Choroid plexus epithelial cell (primary cell): ENCODE measurements around the gene PRSS12.

Experiments used
- DNase-seq: peaks from one replicate; pipeline ENCODE4 v3.0.0-alpha.2; 2010; ENCODE audit warnings: low read depth
- H3K4me3 ChIP-seq: 2 replicates; pipeline ENCODE4 v1.5.1; 2011; ENCODE audit warnings: low read depth, mild to moderate bottlenecking, control low read depth, low read length, moderate library complexity
- TF ChIP-seq, protein P1 (sequence below): conservative IDR thresholded peaks from 2 replicates; pipeline ENCODE4 v1.5.1; 2011; ENCODE audit warnings: low read depth, mild to moderate bottlenecking, control low read depth, inconsistent platforms, low read length, moderate library complexity

Gene PRSS12

DNA sequence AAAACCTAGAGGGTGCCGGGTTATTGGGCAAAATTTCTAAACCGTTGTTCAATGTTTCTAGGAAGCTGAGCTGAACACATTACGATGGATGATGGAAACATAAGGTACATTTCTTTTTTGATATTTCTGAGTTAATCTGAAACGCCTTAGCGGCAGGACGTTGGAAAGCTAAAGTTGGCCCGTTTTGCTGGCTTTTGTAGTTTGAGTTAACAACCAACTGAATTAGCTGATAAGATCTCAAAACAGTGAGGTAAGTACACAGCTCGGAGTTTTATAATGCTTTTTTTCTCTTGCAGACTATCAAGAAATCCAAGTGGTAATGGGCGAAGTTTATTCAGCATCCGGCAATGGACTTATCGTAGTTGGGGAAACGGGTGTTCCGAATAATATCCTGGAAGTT is 73.5 kb downstream of the PRSS12 start:
- TF ChIP-seq, protein P1, sequence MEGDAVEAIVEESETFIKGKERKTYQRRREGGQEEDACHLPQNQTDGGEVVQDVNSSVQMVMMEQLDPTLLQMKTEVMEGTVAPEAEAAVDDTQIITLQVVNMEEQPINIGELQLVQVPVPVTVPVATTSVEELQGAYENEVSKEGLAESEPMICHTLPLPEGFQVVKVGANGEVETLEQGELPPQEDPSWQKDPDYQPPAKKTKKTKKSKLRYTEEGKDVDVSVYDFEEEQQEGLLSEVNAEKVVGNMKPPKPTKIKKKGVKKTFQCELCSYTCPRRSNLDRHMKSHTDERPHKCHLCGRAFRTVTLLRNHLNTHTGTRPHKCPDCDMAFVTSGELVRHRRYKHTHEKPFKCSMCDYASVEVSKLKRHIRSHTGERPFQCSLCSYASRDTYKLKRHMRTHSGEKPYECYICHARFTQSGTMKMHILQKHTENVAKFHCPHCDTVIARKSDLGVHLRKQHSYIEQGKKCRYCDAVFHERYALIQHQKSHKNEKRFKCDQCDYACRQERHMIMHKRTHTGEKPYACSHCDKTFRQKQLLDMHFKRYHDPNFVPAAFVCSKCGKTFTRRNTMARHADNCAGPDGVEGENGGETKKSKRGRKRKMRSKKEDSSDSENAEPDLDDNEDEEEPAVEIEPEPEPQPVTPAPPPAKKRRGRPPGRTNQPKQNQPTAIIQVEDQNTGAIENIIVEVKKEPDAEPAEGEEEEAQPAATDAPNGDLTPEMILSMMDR: no peak
- no peak for DNase-seq
- peak overlapping the region; percentile 91 for H3K4me3 ChIP-seq

DNA sequence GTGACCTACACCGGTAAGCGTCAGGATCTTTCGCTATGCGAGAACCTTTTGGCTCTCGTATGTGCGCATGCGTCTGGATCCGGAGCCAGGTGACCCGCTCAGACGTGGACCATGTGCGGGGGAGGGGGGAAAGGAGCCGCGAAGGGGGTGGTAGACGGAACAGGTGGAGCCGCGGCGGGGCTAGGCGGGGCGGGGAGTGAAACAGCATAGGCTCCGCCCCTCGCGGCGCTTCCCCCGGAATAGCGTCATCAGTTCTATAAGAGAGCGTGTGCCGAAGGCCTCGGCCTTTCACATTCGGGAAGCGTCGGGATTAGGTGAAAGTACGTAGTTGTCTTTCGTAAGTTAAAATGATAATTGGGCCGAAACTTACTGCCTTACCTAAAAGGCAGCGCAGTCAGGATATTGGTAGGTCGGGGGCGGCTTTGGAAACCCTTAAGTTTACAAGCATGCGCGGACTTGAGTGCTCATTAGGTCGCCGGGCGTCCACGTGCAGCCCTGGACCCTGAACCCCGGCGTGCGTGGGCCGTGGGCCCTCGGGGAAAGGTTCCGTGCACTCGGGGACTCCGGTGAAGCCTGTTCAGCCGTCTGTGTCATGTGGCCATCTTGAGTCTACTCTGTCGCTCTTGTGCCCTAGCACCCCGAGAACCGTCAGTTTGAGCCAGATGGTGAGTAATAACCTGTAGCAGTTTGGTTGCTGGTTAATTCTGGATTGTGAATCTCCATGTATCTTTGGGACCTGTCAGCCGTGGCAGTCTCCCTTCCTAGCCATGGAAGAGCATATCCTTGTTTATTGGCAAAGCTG is 74.1 kb downstream of the PRSS12 start:
- DNase-seq: peak; percentile 97
- H3K4me3 ChIP-seq: peak overlapping the region; percentile 91
- TF ChIP-seq, protein P1: no peak

DNA sequence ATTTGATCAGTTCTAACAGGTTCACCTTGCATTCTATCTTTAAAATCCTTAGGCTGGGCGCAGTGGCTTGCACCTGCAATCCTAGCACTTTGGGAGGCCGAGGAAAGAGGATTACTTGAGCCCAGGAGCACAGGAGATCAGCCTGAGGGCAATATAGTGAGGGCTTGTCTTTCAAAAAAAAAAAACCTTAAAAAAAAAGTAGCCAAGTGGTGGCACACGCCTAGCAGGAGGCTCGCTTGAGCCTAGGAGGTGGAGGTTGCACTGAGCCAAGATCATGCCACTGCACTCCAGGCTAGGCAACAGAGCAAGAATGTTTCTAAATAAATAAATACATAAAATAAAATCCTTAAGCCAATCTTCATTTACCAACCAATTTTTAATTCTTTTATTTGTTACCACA is 75.6 kb downstream of the PRSS12 start:
- no peak for DNase-seq
- TF ChIP-seq, protein P1: no peak
- no peak overlapping the region for H3K4me3 ChIP-seq

DNA sequence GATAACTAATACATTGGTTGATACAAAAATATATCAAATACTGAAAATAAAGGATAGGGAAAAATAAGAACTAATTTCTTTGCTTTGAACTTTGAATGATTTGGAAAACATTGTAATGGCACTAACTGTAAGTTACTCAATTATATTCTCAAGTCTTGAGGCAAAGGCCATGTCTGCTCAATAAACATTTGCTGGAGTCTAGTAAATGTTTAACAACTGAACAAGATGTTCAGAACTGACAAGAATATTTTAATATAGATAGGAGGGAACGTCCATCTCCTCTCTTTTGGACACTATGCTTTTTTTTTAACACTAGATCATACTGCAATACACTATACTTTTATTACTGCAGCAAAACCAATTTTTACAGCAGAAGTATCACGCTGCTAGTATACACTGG is 76.2 kb downstream of the PRSS12 start:
- TF ChIP-seq, protein P1: no peak
- H3K4me3 ChIP-seq: no peak overlapping the region
- DNase-seq: no peak

DNA sequence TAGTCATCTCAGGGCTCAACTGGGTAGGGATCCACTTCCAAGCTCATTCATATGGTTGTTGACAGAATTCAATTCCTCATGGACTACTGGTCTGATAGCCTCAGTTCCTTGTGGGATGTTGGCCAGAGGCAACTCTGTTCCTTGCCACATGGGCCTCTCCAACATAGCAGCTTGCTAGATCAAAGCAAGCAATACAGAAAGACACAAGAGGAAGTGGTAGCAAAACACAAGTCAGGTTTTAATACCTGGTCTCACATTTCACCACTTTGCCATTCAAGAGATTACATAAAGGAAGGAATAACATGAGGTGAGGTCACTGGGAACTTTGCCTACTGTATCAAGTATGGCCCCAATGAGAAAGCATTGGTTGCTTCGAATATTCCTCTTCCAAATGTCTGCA is 79.2 kb downstream of the PRSS12 start:
- H3K4me3 ChIP-seq: no peak overlapping the region
- DNase-seq: no peak
- TF ChIP-seq, protein P1: no peak

DNA sequence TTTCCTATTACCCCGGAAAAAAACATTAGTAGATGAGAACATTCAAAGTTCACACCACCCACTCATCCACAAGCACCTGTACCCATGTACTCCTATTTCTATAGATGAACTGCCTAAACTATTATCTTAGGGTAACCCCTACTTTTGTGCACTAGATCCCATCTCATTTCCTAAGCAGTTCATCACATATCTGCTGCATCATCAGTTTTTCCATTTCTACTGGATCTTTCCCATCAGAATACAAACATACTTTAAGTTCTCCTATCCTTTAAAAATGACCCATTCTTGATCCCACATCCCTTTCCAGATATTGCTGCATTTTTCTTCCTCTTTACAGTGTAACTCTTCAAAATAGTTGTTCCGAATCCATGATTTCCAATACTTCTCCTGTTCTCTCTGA is 81.0 kb downstream of the PRSS12 start:
- H3K4me3 ChIP-seq: no peak overlapping the region
- TF ChIP-seq, protein P1: no peak
- no peak for DNase-seq

DNA sequence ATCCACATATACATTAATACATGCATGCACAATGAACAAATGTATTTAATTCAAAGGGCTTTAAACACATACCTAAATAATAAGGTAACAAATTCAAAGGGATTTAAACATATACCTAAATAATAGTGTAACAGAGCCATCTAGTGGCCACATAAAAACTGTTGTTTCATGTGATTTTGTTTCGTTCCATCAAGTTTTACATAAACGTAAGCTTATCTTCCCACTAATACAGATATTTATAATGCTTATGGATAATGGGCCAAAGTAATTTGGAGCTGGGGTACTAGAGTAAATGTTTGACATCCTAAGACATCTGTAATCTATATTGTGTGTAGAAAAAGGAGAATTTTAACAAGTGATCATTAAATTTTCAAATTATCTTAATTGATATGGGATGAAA is 82.3 kb downstream of the PRSS12 start:
- TF ChIP-seq, protein P1: peak; percentile 46
- DNase-seq: peak; percentile 80
- no peak overlapping the region for H3K4me3 ChIP-seq
